ENCODE results near the gene NUDT14.

The NUDT14 gene

DNA sequence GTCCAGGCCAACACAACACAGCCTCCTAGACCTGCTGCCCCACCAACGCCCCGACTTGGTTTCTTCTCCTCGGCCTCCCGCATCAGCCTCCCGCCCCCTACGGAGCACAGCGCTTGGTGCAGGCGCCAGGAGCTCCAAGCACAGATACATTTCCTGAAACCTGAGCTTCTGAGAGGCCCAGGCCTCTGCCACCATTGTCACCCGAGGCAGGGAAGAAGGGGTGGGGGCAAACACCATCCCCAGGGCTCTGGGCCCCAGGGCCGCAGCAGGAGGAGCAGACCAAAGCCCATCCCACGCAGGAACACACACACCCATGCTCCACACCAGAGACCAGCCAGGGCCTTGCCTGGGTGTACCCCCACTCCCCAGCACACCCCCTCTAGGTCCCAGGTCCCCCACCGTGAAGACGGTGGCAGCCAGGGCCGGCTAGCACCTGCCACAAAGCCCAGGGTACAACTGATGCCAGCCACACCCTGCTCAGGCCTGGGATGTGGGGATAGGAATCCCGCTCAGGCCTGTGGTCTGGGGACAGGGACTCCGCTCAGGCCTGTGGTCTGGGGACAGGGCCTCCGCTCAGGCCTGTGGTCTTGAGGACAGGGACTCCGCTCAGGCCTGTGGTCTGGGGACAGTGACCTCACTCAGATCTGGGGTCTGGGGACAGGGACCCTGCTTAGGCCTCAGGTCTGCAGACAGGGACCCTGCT is 17.9 kb downstream of the NUDT14 start:
- TF ChIP-seq POLR2AphosphoS5 (IDR thresholded peaks at IDR 0.05; ENCODE audit: low read depth, low read length) (no peak), FOXP2 (optimal IDR thresholded peaks at IDR 0.05; ENCODE audit: borderline replicate concordance, extremely low read depth, extremely low read length, insufficient read depth) (no peak), REST (IDR thresholded peaks at IDR 0.05; ENCODE audit: insufficient read depth in 1 of 2, low read depth in 2 of 2, low read length in 2 of 2) (no peak), SIN3A (IDR thresholded peaks at IDR 0.05; ENCODE audit: borderline replicate concordance, insufficient read depth, low read length) (no peak), TAF1 (IDR thresholded peaks at IDR 0.05; ENCODE audit: borderline replicate concordance, insufficient read depth, low read length) (no peak)

DNA sequence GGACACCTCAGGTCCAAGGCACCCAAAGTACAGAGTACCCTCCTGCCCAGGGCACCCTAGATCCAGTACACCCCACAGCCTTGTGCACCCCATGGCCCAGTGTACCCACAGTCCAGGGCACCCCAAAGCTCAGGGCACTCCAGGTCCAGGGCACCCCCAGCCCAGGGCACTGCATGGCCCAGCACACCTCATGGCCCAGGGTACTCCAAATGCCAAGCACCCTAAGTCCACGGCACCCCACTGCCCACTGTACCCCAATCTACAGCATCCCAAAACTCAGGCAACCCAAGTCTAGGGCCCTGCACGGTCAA is 18.5 kb downstream of the NUDT14 start:
- no peak for TF ChIP-seq SIN3A (IDR thresholded peaks at IDR 0.05; ENCODE audit: borderline replicate concordance, insufficient read depth, low read length)

DNA sequence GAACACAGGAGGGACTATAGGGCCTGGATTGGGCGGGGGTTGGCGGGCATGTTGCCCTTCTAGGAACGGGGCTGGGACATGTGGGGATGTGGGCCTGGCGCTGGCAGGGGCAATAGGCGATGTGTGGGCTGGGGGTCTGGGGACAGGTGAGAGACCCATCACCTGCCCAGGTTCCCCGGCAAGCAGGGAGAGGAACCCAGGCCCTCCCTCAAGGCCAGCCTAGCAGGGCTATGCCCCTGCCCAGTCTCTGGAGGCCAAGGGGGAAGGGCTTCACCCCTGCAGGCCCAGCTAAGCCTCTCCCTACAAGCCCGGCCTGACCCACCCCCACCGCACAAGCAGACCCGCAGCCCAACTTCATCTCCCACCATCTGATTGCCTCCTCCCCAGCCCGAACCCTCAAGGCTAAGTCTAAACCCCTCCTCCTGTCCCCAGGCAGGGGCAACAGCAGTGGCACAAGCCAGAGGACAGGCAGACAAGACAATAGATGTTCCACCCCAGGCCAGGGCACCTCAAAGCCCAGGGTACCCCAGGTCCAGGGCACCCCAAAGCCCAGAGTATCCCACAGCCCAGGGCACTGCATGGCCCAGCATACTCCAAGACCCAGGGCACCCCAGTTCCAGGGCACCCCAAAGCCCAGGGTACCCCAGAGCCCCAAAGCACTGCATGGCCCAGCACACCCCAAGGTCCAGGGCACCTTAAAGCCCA is 19.0 kb downstream of the NUDT14 start:
- TF ChIP-seq SIN3A (IDR thresholded peaks at IDR 0.05; ENCODE audit: borderline replicate concordance, insufficient read depth, low read length) (no peak), POLR2AphosphoS5 (IDR thresholded peaks at IDR 0.05; ENCODE audit: low read depth, low read length) (no peak), FOXP2 (optimal IDR thresholded peaks at IDR 0.05; ENCODE audit: borderline replicate concordance, extremely low read depth, extremely low read length, insufficient read depth) (no peak), TAF1 (IDR thresholded peaks at IDR 0.05; ENCODE audit: borderline replicate concordance, insufficient read depth, low read length) (no peak), REST (IDR thresholded peaks at IDR 0.05; ENCODE audit: insufficient read depth in 1 of 2, low read depth in 2 of 2, low read length in 2 of 2) (no peak)

DNA sequence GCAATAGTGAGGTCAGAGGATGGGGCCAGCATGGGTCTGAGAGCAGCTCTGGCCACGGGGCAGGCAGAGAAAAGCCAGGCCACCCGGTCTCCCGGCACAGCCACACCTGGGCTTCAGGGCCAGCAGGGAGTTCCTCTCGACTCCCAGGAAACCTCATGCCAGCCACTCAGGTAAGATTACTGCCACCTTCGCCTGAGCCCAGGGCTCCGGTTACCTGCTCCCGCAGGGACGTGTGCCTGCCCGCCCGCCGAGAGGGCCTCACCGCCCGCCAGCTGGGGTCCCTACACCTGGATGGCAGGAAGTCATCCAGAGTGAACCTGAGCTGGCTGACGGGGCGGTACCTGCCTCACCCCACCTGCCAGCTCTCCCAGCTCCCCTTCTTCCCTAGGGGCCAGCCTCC is 19.8 kb downstream of the NUDT14 start:
- TF ChIP-seq FOXP2 (optimal IDR thresholded peaks at IDR 0.05; ENCODE audit: borderline replicate concordance, extremely low read depth, extremely low read length, insufficient read depth) (no peak), REST (IDR thresholded peaks at IDR 0.05; ENCODE audit: insufficient read depth in 1 of 2, low read depth in 2 of 2, low read length in 2 of 2) (no peak), POLR2AphosphoS5 (IDR thresholded peaks at IDR 0.05; ENCODE audit: low read depth, low read length) (no peak), TAF1 (IDR thresholded peaks at IDR 0.05; ENCODE audit: borderline replicate concordance, insufficient read depth, low read length) (no peak), SIN3A (IDR thresholded peaks at IDR 0.05; ENCODE audit: borderline replicate concordance, insufficient read depth, low read length) (no peak)

DNA sequence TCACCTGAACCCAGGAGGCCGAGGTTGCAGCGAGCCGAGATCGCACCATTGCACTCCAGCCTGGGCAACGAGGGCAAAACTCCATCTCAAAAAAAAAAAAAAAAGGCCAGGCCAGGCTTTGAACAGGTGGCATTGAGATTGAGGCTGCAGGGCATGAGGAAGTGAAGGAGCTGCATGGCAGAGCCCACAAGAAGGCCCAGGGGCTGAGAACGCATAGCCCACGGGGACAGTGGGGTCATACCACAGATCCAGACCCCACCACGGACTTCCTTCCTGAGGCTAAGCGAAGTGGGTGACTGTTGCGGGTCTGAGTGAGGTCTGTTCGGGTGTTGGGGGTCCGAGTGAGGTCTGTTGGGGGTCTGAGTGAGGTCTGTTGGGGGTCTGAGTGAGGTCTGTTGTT is 20.3 kb downstream of the NUDT14 start:
- TF ChIP-seq SIN3A (IDR thresholded peaks at IDR 0.05; ENCODE audit: borderline replicate concordance, insufficient read depth, low read length), result no peak
- no peak for TF ChIP-seq TAF1 (IDR thresholded peaks at IDR 0.05; ENCODE audit: borderline replicate concordance, insufficient read depth, low read length)

DNA sequence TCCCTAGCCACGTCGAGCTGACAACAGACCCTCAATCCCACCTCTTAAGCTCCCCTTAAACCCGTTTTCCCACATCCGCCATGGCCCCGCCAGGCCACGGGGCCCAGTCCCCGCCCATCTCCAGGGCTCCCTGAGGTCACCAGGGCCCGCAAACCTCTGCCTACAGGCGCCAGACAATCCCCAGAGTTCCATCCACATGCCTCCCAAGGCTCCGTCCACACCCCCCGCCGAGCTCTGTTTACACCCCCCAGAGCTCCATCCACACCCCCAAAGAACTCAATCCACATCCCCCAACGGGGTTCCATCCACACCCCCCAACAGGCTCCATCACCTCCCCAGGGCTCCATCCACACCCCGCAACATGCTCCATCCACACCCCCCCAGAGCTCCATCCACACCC is 21.8 kb downstream of the NUDT14 start:
- TF ChIP-seq FOXP2 (optimal IDR thresholded peaks at IDR 0.05; ENCODE audit: borderline replicate concordance, extremely low read depth, extremely low read length, insufficient read depth) (no peak), TAF1 (IDR thresholded peaks at IDR 0.05; ENCODE audit: borderline replicate concordance, insufficient read depth, low read length) (no peak), SIN3A (IDR thresholded peaks at IDR 0.05; ENCODE audit: borderline replicate concordance, insufficient read depth, low read length) (no peak), REST (IDR thresholded peaks at IDR 0.05; ENCODE audit: insufficient read depth in 1 of 2, low read depth in 2 of 2, low read length in 2 of 2) (no peak), POLR2AphosphoS5 (IDR thresholded peaks at IDR 0.05; ENCODE audit: low read depth, low read length) (no peak)

All from PFSK-1 (cell line).